Sigmoid colon (tissue), 4 donors: ENCODE data around the gene PCSK5.

Source experiments
- CTCF ChIP-seq, 4 experiments: fragments of 450-650 bp in 3 of 4; fragments of 200-600 bp in 1 of 4; IDR thresholded peaks; one replicate each; pipeline ENCODE4 v1.5.1; 2016 to 2019; ENCODE audit warnings: antibody characterized with exemption in 4 of 4, mild to moderate bottlenecking in 3 of 4, moderate library complexity in 2 of 4
- EP300 ChIP-seq, 4 donors: sonication (generic); formaldehyde crosslinking; IDR thresholded peaks; one replicate each; pipeline ENCODE4 v1.6.1; 2017; ENCODE audit warnings: antibody characterized with exemption in 4 of 4
- POLR2A ChIP-seq, 2 donors: fragments of 450-650 bp; IDR thresholded peaks; one replicate each; pipeline ENCODE4 v1.6.1; 2016; ENCODE audit warnings: antibody characterized with exemption in 2 of 2, mild to moderate bottlenecking in 2 of 2, moderate library complexity in 2 of 2

GRCh38 chr9:76333964-76334363 is 443.5 kb downstream of the PCSK5 start:
- TF ChIP-seq CTCF (IDR thresholded peaks at IDR 0.05) (no peak), POLR2A (IDR thresholded peaks at IDR 0.05) (no peak), EP300 (IDR thresholded peaks at IDR 0.05) (no peak)
